HG03432 (cell line): ENCODE data around the gene FLVCR2.
"Not testable (repeated sequence)": the region's sequence is repeated elsewhere in the genome, so short reads cannot be mapped to it uniquely, and the experiment has no call there.

Experiments
- ATAC-seq: cut with Tn5 transposase; IDR thresholded peaks from one replicate; pipeline ENCODE4 v1.9.1; 2021; ENCODE audit warnings: mild to moderate bottlenecking, moderate library complexity; ENCODE audit not compliant: unreplicated experiment

FLVCR2 gene

GRCh38 chr14:75591331-75591946 lies 13.0 kb downstream of the FLVCR2 start:
- no peak for ATAC-seq

GRCh38 chr14:75591987-75592575 lies 13.7 kb downstream of the FLVCR2 start:
- ATAC-seq: no peak

GRCh38 chr14:75595226-75595625 lies 16.8 kb downstream of the FLVCR2 start:
- no peak for ATAC-seq

DNA sequence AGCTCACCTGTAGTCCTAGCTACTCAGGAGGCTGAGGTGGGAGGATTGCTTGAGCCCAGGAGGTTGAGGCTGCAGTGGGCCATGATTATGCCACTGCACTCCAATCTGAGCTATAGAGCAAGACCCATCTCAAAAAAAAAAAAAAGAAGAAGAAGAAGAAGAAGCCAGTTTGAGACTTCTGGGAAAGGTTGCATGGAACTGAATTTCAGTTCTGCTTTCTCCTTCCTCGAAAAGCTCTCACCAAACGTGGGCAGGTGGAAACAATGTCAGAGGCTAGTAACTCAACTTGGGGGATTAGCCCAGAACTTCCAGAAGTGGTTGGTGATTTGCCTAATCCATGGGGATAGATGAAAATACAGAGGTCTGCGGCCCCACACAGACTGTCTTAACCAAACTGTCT lies 18.7 kb downstream of the FLVCR2 start:
- no peak for ATAC-seq

DNA sequence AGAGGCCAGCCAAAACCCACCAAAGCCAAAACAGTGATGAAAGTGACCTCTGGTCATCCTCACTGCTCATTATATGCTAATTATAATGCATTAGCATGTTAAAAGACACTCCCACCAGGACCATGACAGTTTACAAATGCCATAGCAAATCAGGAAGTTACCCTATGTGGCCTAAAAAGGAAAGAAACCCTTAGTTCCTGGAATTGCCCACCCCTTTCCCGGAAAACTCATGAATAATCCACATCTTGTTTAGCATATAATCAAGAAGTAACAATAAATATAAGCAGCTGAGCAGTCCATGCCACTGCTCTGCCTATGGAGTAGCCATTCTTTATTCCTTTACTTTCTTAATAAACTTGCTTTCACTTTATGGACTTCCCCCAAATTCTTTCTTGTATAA lies 21.7 kb downstream of the FLVCR2 start:
- not testable (repeated sequence) for ATAC-seq

DNA sequence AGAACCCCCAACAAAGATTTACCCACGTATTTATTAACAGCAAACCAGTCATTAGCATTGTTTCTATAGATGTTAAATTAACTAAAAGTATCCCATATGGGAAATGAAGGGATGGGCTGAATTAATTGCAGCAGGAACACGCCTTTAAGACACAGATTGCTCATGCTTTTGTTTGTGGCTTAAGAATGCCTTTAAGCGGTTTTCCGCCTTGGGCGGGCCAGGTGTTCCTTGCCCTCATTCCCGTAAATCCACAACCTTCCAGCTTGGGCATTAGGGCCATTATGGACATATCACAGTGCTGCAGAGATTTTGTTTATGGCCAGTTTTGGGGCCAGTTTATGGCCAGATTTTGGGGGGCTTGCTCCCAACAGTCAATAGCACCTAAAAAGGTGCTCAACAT lies 22.6 kb downstream of the FLVCR2 start:
- not testable (repeated sequence) for ATAC-seq

DNA sequence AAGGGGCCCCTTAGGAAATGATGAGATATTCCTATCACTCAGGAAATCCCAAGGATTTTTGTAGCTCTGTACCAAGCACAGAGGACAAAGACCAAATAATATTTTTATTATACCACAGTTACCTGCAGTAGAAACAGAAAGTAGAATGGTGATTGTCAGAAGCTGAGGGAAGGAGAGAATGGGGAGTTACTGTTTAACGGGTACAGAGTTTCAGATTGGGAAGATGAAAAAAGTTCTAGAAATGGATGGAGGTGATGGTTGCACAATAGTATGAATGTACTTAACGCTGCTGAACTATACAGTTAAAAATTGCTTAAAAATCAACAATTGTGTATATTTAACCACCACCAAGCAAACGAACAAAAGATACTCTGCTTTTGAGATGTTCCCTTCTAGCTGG lies 24.1 kb downstream of the FLVCR2 start:
- ATAC-seq: no peak

DNA sequence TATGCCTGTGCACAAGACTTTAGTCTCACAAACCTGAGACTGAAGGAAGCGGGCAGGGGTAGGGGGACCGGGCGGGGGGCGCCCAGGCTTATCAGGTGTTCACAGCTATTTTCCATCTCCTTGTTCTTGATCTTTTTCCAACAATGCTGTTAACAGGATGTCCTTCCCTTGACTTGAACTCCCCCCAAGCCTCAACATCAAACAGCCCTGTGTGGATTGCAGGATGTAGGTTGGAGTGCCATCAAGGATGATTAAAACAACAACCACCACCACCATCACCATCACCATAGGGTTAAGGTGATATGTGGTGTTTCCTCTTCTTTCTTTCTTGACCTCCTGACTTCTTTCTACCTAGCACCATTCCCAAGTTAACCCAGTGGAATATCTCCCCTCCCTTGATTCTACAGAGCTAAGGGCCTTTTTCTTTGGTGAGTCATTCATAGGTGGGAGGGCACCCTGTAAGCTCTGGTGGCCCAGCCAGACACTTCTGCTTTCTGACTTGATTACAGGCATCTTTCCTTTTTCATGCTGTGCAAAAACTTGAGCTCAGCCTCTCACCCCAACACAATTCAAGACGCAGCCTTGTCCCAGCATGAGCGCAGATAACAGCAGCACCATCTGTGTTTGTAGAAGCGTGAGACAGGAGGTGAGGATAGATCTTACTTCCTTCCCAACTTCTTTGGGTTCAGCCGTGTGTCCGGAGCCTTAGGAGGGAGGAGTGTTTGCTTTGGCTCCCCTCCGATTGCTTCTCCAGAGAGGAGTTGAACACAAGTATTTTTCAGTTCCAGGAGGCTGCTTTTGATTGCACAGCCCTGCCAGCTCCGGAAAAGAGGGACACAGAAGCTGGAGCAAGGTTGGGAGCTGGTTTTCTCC lies 26.8 kb downstream of the FLVCR2 start:
- no peak for ATAC-seq

DNA sequence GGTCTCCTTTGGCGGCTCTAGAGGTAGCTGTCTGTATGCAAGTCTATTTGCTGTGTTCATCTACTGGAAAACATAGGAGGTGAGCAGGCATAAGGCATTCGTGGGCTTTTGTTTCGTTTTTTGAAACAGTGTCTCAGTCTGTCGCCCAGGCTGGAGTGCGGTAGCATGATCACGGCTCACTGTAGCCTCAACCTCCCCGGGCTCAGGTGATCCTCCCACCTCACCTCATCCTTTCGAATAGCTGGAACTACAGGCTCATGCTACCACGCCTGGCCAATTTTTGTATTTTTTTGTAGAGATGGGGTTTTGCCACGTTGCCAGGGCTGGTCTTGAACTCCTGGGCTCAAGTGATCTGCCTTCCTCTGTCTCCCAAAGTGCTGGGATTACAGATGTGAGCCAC lies 27.5 kb downstream of the FLVCR2 start:
- no peak for ATAC-seq

DNA sequence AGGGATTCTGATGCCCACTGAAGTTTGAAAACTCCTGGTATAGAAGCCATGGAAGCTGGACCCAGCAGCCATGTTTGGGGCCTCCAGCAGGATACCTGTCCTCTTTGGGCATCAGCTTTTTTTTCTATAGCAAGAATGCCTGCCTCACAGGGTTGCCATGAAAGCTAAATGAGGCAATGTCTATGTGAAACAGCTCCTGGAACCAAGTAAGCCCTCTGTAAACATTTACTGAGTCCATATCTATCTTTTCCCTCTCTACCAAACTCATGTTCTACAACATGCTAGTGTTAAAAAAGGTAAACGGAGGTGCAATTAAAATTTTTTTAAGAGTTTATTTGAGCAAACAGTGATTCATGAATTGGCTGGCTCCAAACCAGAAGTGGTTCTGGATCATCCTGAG lies 28.6 kb downstream of the FLVCR2 start:
- no peak for ATAC-seq

DNA sequence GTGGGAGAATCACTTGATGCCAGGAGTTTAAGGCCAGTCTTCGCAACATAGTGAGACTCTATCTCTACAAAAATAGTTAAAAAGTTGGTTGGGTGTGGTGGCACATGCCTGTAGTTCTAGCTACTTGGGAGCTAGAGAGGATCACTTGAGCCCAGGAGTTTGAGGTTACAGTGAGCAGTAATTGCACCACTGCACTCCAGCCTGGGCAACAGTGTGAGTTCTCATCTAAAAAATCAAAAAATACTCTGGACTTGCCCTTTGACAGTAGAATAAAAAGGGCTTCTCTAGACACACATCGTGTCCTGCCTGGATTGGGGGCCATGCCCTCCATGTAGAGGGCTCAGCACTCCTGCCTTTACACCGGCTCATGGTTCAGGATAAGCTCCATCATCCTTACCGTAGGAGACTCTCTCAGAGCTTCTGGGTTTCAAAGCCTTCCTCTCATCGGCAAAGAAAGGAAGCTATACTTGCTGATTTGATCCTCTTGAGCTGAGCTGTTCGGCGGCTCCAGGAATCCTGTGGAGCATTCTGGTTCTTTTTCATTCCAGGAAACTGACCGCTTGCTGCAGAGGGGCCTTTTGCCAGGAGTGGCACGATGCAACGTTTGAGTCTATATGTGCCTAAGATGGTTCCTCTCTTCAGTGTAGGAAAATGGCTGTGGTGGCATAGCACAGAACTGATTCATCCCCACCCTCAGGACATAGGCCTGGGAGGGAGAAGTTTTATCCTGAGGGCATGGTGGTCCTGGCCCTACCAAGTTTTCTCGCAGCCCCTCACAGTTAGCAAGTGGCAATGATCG lies 29.6 kb downstream of the FLVCR2 start:
- ATAC-seq: no peak

- no peak for ATAC-seq
These were observed 30.7 kb downstream of the FLVCR2 start for GRCh38 chr14:75609116-75609515.

DNA sequence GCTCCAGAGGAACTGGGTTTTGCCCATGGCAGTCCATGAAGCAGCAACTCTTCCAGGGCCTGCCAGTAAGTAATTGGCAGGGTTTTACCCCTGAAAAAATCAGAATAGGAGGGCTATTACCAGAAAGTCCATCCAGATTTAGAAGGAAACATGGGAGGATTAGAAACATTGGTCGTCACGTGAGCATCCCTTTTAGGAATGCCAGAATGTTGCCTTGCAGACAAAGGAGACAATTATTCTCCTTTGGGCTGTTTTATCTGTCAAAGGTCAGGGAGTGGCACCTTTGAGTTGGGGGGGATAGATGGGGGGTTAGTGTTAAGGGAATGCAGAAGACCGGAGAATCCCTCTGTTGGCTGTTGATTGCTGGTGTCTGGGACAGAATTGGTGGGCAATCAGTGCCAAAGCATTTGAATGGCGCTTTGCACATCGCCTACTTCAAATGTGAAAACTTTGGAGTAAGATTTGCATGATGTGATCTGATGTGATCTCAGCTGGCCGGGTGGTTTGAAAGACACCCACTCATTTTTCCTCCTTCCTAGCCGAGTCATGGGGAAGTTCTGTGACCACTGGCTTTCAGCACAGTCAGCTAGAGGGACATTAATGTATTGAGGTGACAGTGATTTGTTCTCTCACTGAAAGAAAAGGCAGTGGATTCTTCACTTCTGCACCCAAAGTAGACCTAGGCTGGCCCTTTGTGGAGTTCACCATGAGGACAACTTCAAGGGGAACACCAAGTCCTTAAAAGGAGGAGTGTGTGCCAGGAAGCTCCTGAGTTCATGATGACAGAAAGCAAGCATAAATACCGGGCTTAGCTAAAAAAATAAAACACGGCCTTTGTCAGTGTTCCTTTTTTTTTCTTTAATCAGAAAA lies 31.4 kb downstream of the FLVCR2 start:
- no peak for ATAC-seq

DNA sequence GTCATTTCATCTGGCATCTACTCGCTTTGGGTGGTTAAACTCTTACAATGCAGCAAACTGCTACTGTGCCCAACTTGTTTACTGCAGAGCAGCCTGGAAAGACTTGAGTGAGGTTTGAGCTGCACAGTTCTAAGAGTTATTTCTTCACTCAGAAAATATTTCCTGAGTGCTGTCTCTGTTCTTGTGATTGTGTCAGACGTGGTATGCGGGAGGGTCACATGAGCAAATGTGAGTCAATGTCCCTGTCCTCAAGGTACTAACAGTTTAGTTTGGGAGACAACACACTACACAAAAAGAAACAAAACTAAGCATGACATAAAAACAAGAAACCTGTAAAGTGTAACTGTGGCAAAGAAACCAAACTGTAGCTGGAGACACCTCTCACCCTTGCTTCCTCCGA lies 32.4 kb downstream of the FLVCR2 start:
- ATAC-seq: no peak

DNA sequence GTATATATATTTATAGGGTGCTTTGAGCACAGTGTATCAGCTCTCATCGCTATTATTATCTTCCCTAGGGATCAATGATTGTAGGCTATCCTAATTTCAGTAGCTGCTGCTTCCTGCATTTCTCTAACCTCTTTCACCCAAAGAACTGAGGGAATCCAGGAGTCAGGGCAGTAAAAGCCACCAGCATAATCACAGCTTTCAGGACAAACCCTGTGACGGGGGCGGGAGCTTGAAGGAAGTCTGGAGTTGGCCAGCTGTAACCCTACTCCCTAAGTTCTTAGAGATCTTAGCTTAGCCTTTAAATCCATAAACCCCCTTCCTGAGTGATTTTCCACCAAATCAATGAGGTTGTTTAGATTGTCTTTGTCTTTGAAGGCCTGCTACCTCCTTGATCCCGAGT lies 33.7 kb downstream of the FLVCR2 start:
- ATAC-seq: no peak

DNA sequence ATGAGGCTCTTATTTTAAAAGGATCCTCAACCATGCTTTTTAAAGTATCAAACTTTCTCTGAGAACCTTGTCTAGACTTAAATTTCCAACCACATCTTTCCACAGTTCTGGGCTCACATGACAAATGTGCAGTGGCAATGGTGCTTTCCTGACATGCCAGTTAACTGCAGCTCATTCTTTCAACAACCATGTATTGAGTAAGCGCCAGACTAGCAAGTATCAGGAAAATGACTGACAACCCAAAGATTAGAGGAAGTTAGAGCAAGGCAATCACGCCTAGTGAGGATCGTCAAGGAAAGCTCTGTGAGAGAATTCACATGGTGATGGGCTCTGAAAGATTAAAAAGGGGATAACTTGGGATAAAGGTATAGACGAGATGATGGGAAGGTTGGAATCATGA lies 35.8 kb downstream of the FLVCR2 start:
- ATAC-seq: no peak

DNA sequence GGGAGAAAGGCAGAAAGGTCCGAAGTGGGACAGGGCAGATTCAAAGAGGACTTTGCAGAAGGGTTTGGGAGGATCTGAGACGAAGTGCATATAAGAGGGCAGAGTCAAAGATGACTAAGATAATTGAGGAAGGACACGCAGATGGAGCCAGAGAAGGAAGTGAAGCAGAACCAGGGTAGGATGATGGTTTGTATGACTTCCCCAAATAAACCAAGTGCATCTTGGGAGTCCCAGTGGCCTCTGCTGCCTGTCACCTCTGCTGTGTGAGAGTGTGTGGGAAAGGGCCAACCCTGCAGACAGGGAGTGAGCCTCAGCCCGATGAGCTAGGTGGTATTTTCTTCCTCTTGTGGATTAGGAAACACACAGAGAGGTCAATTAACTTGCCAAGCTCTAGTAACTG lies 36.8 kb downstream of the FLVCR2 start:
- ATAC-seq: no peak

GRCh38 chr14:75619548-75619947 lies 41.1 kb downstream of the FLVCR2 start:
- ATAC-seq: no peak

DNA sequence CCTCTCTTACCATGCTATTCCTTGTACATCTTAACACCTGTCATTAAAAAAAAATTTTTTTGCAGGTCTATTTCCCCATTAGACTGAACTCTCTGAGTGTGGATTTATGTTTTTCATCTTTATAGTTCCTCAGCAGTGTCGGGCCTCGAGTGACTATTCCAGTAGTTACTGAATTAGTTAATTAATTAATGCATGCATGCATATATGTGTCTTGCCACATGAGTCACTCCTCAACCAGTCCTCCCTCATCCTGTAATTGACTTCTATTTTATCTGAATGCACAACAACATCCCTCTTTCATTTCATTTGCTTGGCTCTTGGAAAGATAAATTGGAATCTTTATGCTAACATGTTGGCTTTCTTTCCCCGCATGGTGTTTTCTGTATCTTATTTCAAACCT lies 46.6 kb downstream of the FLVCR2 start:
- no peak for ATAC-seq

- no peak for ATAC-seq
These were observed 48.0 kb downstream of the FLVCR2 start for GRCh38 chr14:75626396-75626795.
